HUDEP-2 (cell line): ENCODE results near the gene CACNG6.

Experiments used
- DNase-seq, 76 experiments: peaks; one replicate each; lab custom pipeline; 2025; ENCODE audit not compliant: unreplicated experiment in 76 of 76; lab: John Stamatoyannopoulos, UW

CACNG6 gene

GRCh38 chr19:53994811-53995210, 3.4 kb downstream of the CACNG6 start:
- DNase-seq = no peak

- DNase-seq = no peak
These were observed 6.8 kb downstream of the CACNG6 start for GRCh38 chr19:53998223-53998622.

GRCh38 chr19:53999694-54000093, 8.3 kb downstream of the CACNG6 start:
- no peak for DNase-seq

GRCh38 chr19:54001496-54001895, 10.1 kb downstream of the CACNG6 start:
- DNase-seq = no peak

- no peak for DNase-seq
These were observed 11.3 kb downstream of the CACNG6 start for GRCh38 chr19:54002495-54003315.

- no peak for DNase-seq
These were observed 18.0 kb downstream of the CACNG6 start for GRCh38 chr19:54009440-54009839.

GRCh38 chr19:54010474-54010873, 19.0 kb downstream of the CACNG6 start:
- no peak for DNase-seq

- no peak for DNase-seq
These were observed 20.2 kb downstream of the CACNG6 start for GRCh38 chr19:54011507-54012211.

- no peak for DNase-seq
These were observed 22.4 kb downstream of the CACNG6 start for GRCh38 chr19:54013866-54014265.

GRCh38 chr19:54014920-54015560, 23.6 kb downstream of the CACNG6 start:
- no peak for DNase-seq

GRCh38 chr19:54017261-54017660, 25.8 kb downstream of the CACNG6 start:
- no peak for DNase-seq

GRCh38 chr19:54021363-54021762, 29.9 kb downstream of the CACNG6 start:
- DNase-seq = no peak

GRCh38 chr19:54021932-54022331, 30.5 kb downstream of the CACNG6 start:
- no peak for DNase-seq

GRCh38 chr19:54023191-54023590, 31.8 kb downstream of the CACNG6 start:
- no peak for DNase-seq

- DNase-seq = no peak
These were observed 33.2 kb downstream of the CACNG6 start for GRCh38 chr19:54024660-54025059.

GRCh38 chr19:54026656-54027055, 35.2 kb downstream of the CACNG6 start:
- no peak for DNase-seq

- DNase-seq = no peak
These were observed 37.9 kb downstream of the CACNG6 start for GRCh38 chr19:54029301-54029700.

- peak in 53 of 76 experiments; percentile 4 to 68 (median 39) for DNase-seq
These were observed 38.6 kb downstream of the CACNG6 start for GRCh38 chr19:54029930-54030490.

GRCh38 chr19:54030895-54031586, 39.6 kb downstream of the CACNG6 start:
- DNase-seq = peak in 4 of 76 experiments; percentile 6 to 22 (median 15)
